GM12878 (cell line): ENCODE measurements around the gene NTN3. TPM values are rescaled to one million over a fixed set of nuclear protein-coding genes. Genes with fewer than 3 reads are reported as not detected.

Experiments used
- ATAC-seq: fragments of 200-7000 bp; cut with Tn5 transposase; 3 replicates; pipeline ENCODE4 v1.9.1; 2020; ENCODE audit warnings: mild to moderate bottlenecking, moderate library complexity
- BruUV-seq: library from RNA; stranded (reverse); fragments of 400-500 nt; replicated peaks from 2 replicates; lab custom pipeline; 2021; lab: Mats Ljungman, UMichigan
- CTCF ChIA-PET: fragments of 300-600 bp; sonication (Branson Sonifier 250); formaldehyde crosslinking; extraction: SDS; loops from one replicate; lab custom pipeline; 2021; ENCODE audit warnings: inconsistent platforms; lab: Yijun Ruan, JAX
- POLR2A ChIA-PET: fragments of 350-600 bp; formaldehyde crosslinking; extraction: SDS; loops from one replicate; lab custom pipeline; 2021; ENCODE audit warnings: inconsistent platforms; lab: Charles Lee
- RAD21 ChIA-PET: fragments of 300-600 bp; sonication (Branson Sonifier 250); formaldehyde crosslinking; loops from one replicate; lab custom pipeline; 2023; ENCODE audit warnings: antibody characterized with exemption; ENCODE audit not compliant: unreplicated experiment; lab: Charles Lee
- SMC1A ChIA-PET: fragments of 300-600 bp; sonication (Branson Sonifier 250); formaldehyde crosslinking; loops from one replicate; lab custom pipeline; 2023; ENCODE audit not compliant: unreplicated experiment, uncharacterized antibody; lab: Charles Lee
- DNase-seq: peaks from one replicate; pipeline ENCODE4 v3.0.0-alpha.2; 2011; ENCODE audit warnings: low read depth, low spot score
- FAIRE-seq: peaks from 3 replicates; lab custom pipeline; 2011; peaks lifted over from hg19 to GRCh38; lab: Jason Lieb, UNC
- H2AFZ ChIP-seq: 2 replicates; pipeline ENCODE4 v1.6.0; 2011; ENCODE audit warnings: low read depth, low read length, control low read depth; ENCODE audit not compliant: control insufficient read depth
- H3K27ac ChIP-seq: 2 replicates; pipeline ENCODE4 v1.5.1; 2011; ENCODE audit warnings: control low read depth; ENCODE audit not compliant: control insufficient read depth, insufficient read depth
- H3K27me3 ChIP-seq, 2 experiments: replicated peaks in 1 of 2; 2 replicates each; pipeline versions ENCODE4 v1.6.0 to v1.6.1; 2011; ENCODE audit warnings: low read length in 1 of 2; ENCODE audit not compliant: control insufficient read depth in 2 of 2, insufficient read depth in 2 of 2
- H3K36me3 ChIP-seq, 2 experiments: 2 replicates each; pipeline ENCODE4 v1.5.1; 2011; ENCODE audit warnings: low read length in 1 of 2; ENCODE audit not compliant: control insufficient read depth in 2 of 2, insufficient read depth in 2 of 2
- H3K4me1 ChIP-seq: 2 replicates; pipeline ENCODE4 v1.6.1; 2011; ENCODE audit warnings: mild to moderate bottlenecking, low read length, moderate library complexity, mixed read lengths; ENCODE audit not compliant: control insufficient read depth, insufficient read depth
- H3K4me2 ChIP-seq: 2 replicates; pipeline ENCODE4 v1.6.0; 2011; ENCODE audit warnings: control low read depth; ENCODE audit not compliant: control insufficient read depth, insufficient read depth
- H3K4me3 ChIP-seq: fragments of 200-600 bp; sonication (generic); 2 replicates; pipeline ENCODE4 v1.5.1; 2016
- H3K79me2 ChIP-seq: 2 replicates; pipeline ENCODE4 v1.6.0; 2011; ENCODE audit warnings: low read length; ENCODE audit not compliant: control insufficient read depth, insufficient read depth
- H3K9ac ChIP-seq: 2 replicates; pipeline ENCODE4 v1.8.0; 2011; ENCODE audit warnings: low read length, control low read depth, mixed read lengths; ENCODE audit not compliant: control insufficient read depth, insufficient read depth
- H3K9me3 ChIP-seq: replicated peaks from 3 replicates; pipeline ENCODE4 v1.5.1; 2011; ENCODE audit warnings: mild to moderate bottlenecking, low read length; ENCODE audit not compliant: control insufficient read depth, insufficient read depth
- H4K20me1 ChIP-seq: 2 replicates; pipeline ENCODE4 v1.6.0; 2011; ENCODE audit not compliant: control insufficient read depth, insufficient read depth
- FOS ChIP-seq: IDR thresholded peaks from 3 replicates; pipeline ENCODE4 v1.6.1; 2011; ENCODE audit warnings: borderline replicate concordance; ENCODE audit not compliant: insufficient read length; ENCODE audit errors: extremely low read depth
- HDAC6 ChIP-seq: fragments of 200-600 bp; sonication (generic); IDR thresholded peaks from one replicate; pipeline ENCODE4 v1.8.0; 2017; ENCODE audit warnings: antibody characterized with exemption; ENCODE audit not compliant: unreplicated experiment
- MAX ChIP-seq: IDR thresholded peaks from 2 replicates; pipeline ENCODE4 v1.6.1; 2012; ENCODE audit warnings: low read depth, low read length, improper control_type of control experiment
- POLR2A ChIP-seq: IDR thresholded peaks from 2 replicates; pipeline ENCODE4 v1.6.1; 2011; ENCODE audit warnings: low read depth, mild to moderate bottlenecking, low read length
- RELB ChIP-seq: fragments of 450-650 bp; IDR thresholded peaks from 2 replicates; pipeline ENCODE4 v1.6.1; 2017; ENCODE audit warnings: low read depth, mild to moderate bottlenecking, moderate library complexity
- REST ChIP-seq: IDR thresholded peaks from 2 replicates; pipeline ENCODE4 v1.6.1; 2012; ENCODE audit warnings: mild to moderate bottlenecking, low read depth, low read length
- SREBF1 ChIP-seq: IDR thresholded peaks from 2 replicates; pipeline ENCODE4 v1.6.1; 2012; ENCODE audit warnings: mild to moderate bottlenecking, low read length
- TARDBP ChIP-seq: IDR thresholded peaks from 2 replicates; pipeline ENCODE4 v1.6.1; 2016; ENCODE audit warnings: borderline replicate concordance
- WGBS: methylation state at CpG from one replicate; pipeline ENCODE4 v1.1.6; 2016; ENCODE audit warnings: low lambda C conversion rate; ENCODE audit not compliant: insufficient replicate concordance, insufficient coverage; ENCODE audit errors: missing lambda C conversion rate; 5-methylcytosine and 5-hydroxymethylcytosine counted together
- in situ Hi-C: fragments of 300-500 bp; cut with MboI; formaldehyde crosslinking; loops from 9 replicates; pipeline ENCODE4 v1.14.3; 2018; ENCODE audit warnings: mixed read lengths
- intact Hi-C: fragments of 100-400 bp; cut with micrococcal nuclease; formaldehyde crosslinking; loops from one replicate; pipeline ENCODE4 v1.14.2; 2022; ENCODE audit not compliant: unreplicated experiment
- polyA plus RNA-seq, 11 experiments: library from polyadenylated mRNA; depleted of rRNA in 4 of 11; unstranded in 6 of 11; stranded (reverse) in 5 of 11; fragments of >200 nt; fragmentation: Nextera tagmentation in 4 of 11; fragmentation: Illumina TruSeq in 1 of 11; extraction: Ambion mirVana in 4 of 11; extraction: Trizol in 1 of 11; gene quantifications; 1 replicate in 1 of 11; 2 replicates in 10 of 11; pipeline versions ENCODE4 v1.2.1 to v1.2.3, GENCODE V29; 2011 to 2016; ENCODE audit warnings: inconsistent platforms in 2 of 11, missing spikeins in 2 of 11, low read depth in 1 of 11
- total RNA-seq, 4 experiments: library from RNA; depleted of rRNA in 3 of 4; stranded (reverse); fragments of >200 nt in 3 of 4; fragmentation: Illumina TruSeq in 1 of 4; extraction: Trizol in 1 of 4; gene quantifications; 2 replicates each; pipeline versions ENCODE4 v1.2.1 to v1.2.3, GENCODE V29; 2013 to 2021

The NTN3 gene
- total and polyA plus RNA-seq, 10 of the 15 experiments (the other 5 are each of a cell fraction or from before 2014, with no cell fraction given) = 0.04 TPM; not detected in 9

GRCh38 chr16:2484898-2485508 lies 13.9 kb downstream of the NTN3 start:
- no peaks in the 10 kb centered on the region for H3K9me3 ChIP-seq
- ChIA-PET SMC1A (interaction anchor here (1.9 to 2.1 kb wide), 2 partner anchors 16 to 55 kb away, joined by 8 to 9 read pairs; partner anchors contain the start of gene CCNF), RAD21 (interaction anchor here (3.8 kb wide), 1 partner anchor 55 kb away, joined by 21 read pairs; the partner anchor contains the start of gene CCNF), POLR2A (interaction anchor here (0.7 to 3.4 kb wide), 4 partner anchors 10 to 55 kb away, joined by 3 to 10 read pairs (median 5); partner anchors contain the start of genes CCNF and TBC1D24), CTCF (interaction anchor here (1.5 to 4.1 kb wide), 3 partner anchors 10 to 54 kb away, joined by 5 to 39 read pairs (median 8); partner anchors contain the start of genes CCNF and TBC1D24)
- in situ Hi-C loops (no loop called here), intact Hi-C loops (loop anchor here (5.0 kb wide), 1 partner anchor 143 kb away; the partner anchor contains the start of gene ABCA3)
- H3K36me3 ChIP-seq = no peaks in the 10 kb centered on the region
- no peaks in the 10 kb centered on the region for H3K27me3 ChIP-seq
- peaks cover 16% of the 10 kb centered on the region for H3K4me1 ChIP-seq
- ATAC-seq (no peak), DNase-seq (no peak), FAIRE-seq (no peak)
- no peak overlapping the region for H3K4me2 ChIP-seq
- no peak overlapping the region for H2AFZ ChIP-seq
- 91% methylated on average over 13 of the region's 13 CpGs for WGBS
- TF ChIP-seq MAX = no peak
- H3K27ac ChIP-seq = no peak overlapping the region
- H3K79me2 ChIP-seq = no peaks in the 10 kb centered on the region
- BruUV-seq = no TSS peak
- no peaks in the 10 kb centered on the region for H4K20me1 ChIP-seq
- no peak overlapping the region for H3K9ac ChIP-seq
- no peak overlapping the region for H3K4me3 ChIP-seq

- H3K27me3 ChIP-seq = no peaks in the 10 kb centered on the region
- no peak overlapping the region for H3K27ac ChIP-seq
- in situ Hi-C loops = no loop called here
- H3K4me1 ChIP-seq = peaks cover 16% of the 10 kb centered on the region
- CTCF ChIA-PET = interaction anchor here (1.0 to 4.1 kb wide), 13 partner anchors 11 to 543 kb away, joined by 3 to 39 read pairs (median 4); partner anchors contain the start of genes CCNF, TBC1D24 and TEDC2
- BruUV-seq = no TSS peak
- FAIRE-seq (no peak), DNase-seq (no peak), ATAC-seq (no peak)
- no peaks in the 10 kb centered on the region for H3K9me3 ChIP-seq
- no peak overlapping the region for H3K4me3 ChIP-seq
- no peak overlapping the region for H3K9ac ChIP-seq
- no peaks in the 10 kb centered on the region for H3K79me2 ChIP-seq
- RAD21 ChIA-PET = interaction anchor here (0.9 to 3.8 kb wide), 7 partner anchors 9 to 291 kb away, joined by 3 to 21 read pairs (median 4); partner anchors contain the start of genes CCNF, NTN3, TBC1D24 and TEDC2
- no peak overlapping the region for H2AFZ ChIP-seq
- WGBS = 63% methylated on average over 33 of the region's 33 CpGs
- intact Hi-C loops = loop anchor here (5.0 kb wide), 1 partner anchor 144 kb away; the partner anchor contains the start of gene ABCA3
- SMC1A ChIA-PET = interaction anchor here (0.8 to 2.1 kb wide), 4 partner anchors 15 to 236 kb away, joined by 3 to 9 read pairs (median 6); partner anchors contain the start of gene CCNF
- H3K4me2 ChIP-seq = no peak overlapping the region; the same call in 1 of the 2 replicates
- no peaks in the 10 kb centered on the region; a peak in 1 of 4 replicates for H3K36me3 ChIP-seq
- POLR2A ChIA-PET = interaction anchor here (0.7 to 3.4 kb wide), 7 partner anchors 9 to 58 kb away, joined by 3 to 10 read pairs (median 4); partner anchors contain the start of genes CCNF and TBC1D24
- H4K20me1 ChIP-seq = no peaks in the 10 kb centered on the region
- TF ChIP-seq FOS = no peak
- no peak for TF ChIP-seq REST
- no peak for TF ChIP-seq HDAC6
- no peak for TF ChIP-seq POLR2A
- TF ChIP-seq TARDBP = no peak
- no peak for TF ChIP-seq RELB
- TF ChIP-seq SREBF1 = no peak
Observed at GRCh38 chr16:2485811-2486507, 14.9 kb downstream of the NTN3 start.
